Loucy (cell line): ENCODE measurements around the gene BRK1.

ENCODE experiments used
- EZH2phosphoT487 ChIP-seq: fragments of 200-600 bp; IDR thresholded peaks from 2 replicates; pipeline ENCODE4 v1.6.1; 2018; ENCODE audit warnings: antibody characterized with exemption, mild to moderate bottlenecking, moderate library complexity, borderline replicate concordance
- TF ChIP-seq, protein P1 (sequence below): fragments of 200-600 bp; sonication (generic); conservative IDR thresholded peaks from 2 replicates; pipeline ENCODE4 v1.5.1; 2014; ENCODE audit warnings: mild to moderate bottlenecking, antibody characterized with exemption, low read length

DNA sequence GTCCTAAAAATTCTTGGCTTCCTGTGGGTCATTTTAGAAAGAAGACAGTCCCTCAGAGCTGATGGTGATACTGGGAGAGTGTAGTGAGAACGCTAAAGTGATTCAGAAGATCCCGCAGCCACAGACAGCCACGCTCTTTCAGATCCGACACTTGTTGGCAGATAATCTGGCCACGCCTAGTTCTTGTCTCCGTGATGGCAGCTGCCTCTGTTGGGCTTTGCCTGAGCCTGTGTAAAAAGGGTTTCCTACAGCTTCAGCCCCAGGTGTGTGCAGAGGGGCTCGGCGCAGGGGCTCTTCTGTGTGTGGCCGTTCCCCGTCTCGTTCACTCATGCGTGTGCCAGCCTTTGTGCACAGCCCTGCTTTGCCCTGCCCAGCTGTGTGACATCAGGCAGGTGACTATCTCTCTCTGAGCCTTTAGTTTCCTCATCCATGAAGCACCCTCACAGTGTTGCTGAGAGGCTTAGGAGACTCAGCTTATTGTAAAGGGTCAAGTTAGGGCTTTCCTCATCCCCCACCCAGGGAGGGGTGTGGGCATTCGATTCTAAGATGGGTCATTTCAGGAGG lies 55.5 kb downstream of the BRK1 start:
- no peak for TF ChIP-seq EZH2phosphoT487
- TF ChIP-seq, protein P1, sequence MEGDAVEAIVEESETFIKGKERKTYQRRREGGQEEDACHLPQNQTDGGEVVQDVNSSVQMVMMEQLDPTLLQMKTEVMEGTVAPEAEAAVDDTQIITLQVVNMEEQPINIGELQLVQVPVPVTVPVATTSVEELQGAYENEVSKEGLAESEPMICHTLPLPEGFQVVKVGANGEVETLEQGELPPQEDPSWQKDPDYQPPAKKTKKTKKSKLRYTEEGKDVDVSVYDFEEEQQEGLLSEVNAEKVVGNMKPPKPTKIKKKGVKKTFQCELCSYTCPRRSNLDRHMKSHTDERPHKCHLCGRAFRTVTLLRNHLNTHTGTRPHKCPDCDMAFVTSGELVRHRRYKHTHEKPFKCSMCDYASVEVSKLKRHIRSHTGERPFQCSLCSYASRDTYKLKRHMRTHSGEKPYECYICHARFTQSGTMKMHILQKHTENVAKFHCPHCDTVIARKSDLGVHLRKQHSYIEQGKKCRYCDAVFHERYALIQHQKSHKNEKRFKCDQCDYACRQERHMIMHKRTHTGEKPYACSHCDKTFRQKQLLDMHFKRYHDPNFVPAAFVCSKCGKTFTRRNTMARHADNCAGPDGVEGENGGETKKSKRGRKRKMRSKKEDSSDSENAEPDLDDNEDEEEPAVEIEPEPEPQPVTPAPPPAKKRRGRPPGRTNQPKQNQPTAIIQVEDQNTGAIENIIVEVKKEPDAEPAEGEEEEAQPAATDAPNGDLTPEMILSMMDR, result no peak
